HG03139 (cell line): ENCODE data around the gene MTF2.

ENCODE experiments used
- ATAC-seq: cut with Tn5 transposase; IDR thresholded peaks from one replicate; pipeline ENCODE4 v1.9.1; 2021; ENCODE audit not compliant: unreplicated experiment

Gene MTF2

DNA sequence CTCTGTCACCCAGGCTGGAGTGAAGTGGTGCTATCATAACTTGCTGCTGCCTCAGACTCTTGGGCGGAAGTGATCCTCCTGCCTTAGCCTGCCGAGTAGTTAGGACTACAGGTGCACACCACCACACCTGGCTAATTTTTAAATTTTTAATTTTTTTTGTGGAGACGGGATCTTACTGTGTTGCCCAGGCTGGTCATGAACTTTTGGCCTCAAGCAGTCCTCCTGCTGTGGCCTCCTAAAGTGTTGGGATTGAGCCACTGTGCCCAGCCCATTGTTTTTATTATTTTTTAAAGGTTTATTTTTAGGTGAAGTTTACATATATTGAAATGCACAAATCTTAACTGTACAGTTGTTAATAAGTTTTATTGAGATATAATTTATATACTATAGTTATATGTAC is 3.2 kb downstream of the MTF2 start:
- ATAC-seq: no peak

DNA sequence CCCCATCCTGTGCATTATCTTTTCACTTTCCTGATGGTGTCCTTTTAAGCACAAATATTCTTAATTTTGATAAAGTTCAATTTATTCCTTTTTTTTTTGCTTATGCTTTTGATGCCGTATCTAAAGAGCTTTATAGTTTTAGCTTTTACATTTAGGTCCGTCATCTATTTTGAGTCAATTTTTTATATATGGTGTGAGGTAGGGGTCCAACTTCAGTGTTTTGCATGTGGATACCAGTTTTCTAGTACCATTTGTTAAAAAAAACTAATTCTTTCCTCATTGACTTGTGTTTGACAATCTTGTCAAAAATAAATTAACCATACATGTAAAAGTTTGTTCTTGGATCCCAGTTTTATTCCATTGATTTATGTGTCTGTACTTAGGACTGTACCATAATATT is 4.9 kb downstream of the MTF2 start:
- ATAC-seq: no peak

DNA sequence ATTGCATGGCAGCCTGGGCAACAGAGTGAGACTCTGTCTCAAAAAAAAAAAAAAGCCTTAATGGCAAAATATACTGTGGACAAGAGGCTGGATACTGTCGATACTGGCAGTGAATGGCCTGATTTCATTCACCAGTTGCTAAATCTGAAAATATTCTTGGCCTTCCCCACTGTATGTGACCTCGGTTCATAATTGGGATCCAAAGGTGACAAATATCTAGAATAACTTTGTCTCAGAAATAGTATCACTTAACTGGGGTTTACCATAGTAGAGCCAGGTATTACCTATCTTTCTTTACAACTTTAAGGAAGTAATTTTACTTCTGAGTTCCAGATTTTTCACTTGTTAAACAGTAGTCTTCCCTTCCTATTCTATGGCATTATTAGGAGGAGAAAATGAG is 8.4 kb downstream of the MTF2 start:
- ATAC-seq: no peak

DNA sequence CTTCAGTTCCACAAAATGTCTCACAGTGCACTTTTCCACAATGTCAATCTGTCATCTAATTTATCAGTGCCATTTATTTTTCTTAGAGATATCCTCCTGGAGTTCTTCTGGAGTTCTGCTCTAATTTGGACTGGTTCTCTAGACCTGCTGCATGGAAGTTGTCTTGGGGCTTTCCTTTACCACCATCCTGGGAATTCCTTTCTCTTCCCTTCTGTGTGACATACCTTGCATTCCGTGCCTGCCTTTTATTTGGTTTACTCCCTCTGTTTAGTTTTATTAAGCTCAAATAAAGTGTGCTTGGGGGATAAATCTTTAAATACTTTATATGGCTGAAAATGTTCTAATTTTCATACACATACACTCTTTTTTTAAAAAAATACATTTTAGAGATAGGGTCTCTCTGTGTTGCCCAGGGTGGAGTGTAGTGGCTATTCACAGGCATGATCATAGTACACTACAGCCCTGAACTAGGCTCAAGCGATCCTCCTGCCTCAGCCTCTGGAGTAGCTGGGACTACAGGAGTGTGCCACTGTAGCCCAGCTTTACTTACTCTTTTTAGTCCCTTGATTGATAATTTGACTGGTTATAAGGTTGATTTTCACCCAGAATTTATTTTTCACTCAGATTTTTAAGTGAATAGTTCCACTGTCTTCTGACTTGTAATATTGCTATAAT is 14.4 kb downstream of the MTF2 start:
- no peak for ATAC-seq

GRCh38 chr1:93095804-93096585 is 16.9 kb downstream of the MTF2 start:
- no peak for ATAC-seq

DNA sequence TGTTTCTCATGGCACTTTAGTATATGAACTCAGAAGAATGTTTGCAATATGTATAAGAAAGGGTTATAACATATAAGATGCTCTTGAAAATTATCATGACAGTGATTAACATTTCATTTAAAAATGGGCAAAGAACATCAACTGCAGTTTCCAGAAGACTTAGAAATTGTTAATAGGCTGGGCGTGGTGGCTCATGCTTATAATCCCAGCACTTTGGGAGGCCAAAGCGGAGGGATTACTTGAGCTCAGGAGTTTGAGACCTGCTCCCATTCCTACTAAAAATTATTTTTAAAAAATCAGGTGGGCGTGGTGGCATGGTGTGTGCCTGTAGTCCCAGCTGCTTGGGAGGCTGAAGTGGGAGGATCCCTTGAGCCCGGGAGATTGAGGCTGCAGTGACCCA is 23.1 kb downstream of the MTF2 start:
- ATAC-seq: no peak

GRCh38 chr1:93106226-93106625 is 27.1 kb downstream of the MTF2 start:
- ATAC-seq: no peak

DNA sequence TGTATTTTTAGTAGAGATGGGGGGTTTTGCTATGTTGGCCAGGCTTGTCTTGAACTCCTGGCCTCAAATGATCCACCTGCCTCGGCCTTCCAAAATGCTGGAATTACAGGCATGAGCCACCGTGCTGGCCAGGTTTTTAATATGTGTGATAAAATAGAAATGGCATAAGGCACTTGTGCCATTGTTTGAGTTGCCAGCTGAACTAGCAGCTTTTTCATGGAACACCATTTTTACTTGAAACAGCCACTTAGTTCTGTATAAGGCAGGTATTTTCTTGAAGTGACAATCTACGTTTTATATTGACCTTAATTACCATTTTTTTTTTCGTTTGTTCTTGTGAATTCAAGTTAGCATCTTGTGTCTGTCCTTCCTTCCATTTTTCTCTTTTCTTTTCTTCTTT is 28.3 kb downstream of the MTF2 start:
- ATAC-seq: no peak

- ATAC-seq: no peak
Measured at GRCh38 chr1:93108335-93108734, 29.3 kb downstream of the MTF2 start.

DNA sequence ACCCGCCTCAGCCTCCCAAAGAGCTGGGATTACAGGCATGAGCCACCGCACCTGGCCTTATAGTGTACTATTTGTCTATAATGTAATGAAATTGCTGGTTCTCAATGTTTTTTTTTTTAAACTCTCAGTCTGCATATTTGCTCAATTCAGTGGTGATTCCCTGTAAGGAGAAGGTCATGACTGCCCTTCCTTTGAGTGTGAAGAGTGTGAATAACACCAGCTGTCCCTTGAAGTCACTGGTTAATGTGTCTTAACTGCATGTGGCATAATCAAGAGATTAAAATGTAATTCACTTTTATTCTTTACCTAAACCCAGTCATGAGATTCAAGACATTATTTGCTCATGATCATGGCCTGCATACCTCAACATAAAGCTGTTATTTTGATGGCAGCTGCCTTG is 30.5 kb downstream of the MTF2 start:
- ATAC-seq: no peak

- no peak for ATAC-seq
Measured at GRCh38 chr1:93111065-93111464, 32.0 kb downstream of the MTF2 start.

GRCh38 chr1:93111561-93111960 is 32.5 kb downstream of the MTF2 start:
- ATAC-seq: no peak

- ATAC-seq: no peak
Measured at GRCh38 chr1:93113127-93113526, 34.0 kb downstream of the MTF2 start.

GRCh38 chr1:93114391-93114790 is 35.3 kb downstream of the MTF2 start:
- ATAC-seq: no peak

DNA sequence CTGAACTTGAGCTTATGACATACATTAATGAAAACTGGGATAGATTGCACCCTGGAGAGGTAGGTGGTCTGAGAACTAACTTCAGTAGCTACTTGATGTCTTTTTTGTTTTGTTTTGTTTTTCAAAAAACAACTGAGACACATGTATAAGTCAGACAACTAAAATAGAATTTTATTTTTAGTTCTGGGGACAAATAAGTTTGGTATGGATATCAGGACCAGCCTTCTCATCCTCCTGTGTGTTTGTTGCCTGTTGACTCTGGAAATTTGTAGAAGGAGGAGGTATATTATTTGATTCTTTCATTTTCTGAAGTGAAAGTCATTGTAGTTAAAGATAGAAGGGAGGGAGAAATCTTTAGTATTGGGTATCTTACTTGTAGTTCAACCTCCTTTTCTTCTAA is 41.5 kb downstream of the MTF2 start:
- no peak for ATAC-seq

DNA sequence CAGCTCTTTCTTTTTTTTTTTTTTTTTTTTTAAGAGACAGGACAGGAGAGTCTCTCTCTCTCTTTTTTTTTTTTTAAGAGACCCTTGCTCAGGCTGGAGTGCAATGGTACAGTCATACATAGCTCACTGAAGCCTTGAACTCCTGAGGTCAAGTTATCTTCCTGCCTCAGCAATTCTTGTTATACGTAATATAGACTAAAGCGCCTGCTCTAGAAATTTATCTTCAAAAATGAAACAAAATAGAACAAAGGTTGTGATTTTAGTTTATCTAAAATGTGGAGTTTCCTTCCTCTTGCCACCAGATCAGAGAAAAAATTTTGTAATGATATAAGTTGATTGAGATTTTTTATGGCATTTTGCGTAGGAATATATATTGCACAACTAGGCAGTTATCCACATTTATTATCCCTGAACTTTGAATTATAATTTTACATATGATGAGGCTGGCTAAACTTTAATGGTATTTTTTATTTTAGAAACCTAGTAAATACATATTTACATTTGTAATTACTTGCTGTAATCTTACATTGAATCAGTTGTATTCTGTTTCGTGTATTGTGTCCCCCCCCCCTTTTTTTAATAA is 44.2 kb downstream of the MTF2 start:
- ATAC-seq: no peak

DNA sequence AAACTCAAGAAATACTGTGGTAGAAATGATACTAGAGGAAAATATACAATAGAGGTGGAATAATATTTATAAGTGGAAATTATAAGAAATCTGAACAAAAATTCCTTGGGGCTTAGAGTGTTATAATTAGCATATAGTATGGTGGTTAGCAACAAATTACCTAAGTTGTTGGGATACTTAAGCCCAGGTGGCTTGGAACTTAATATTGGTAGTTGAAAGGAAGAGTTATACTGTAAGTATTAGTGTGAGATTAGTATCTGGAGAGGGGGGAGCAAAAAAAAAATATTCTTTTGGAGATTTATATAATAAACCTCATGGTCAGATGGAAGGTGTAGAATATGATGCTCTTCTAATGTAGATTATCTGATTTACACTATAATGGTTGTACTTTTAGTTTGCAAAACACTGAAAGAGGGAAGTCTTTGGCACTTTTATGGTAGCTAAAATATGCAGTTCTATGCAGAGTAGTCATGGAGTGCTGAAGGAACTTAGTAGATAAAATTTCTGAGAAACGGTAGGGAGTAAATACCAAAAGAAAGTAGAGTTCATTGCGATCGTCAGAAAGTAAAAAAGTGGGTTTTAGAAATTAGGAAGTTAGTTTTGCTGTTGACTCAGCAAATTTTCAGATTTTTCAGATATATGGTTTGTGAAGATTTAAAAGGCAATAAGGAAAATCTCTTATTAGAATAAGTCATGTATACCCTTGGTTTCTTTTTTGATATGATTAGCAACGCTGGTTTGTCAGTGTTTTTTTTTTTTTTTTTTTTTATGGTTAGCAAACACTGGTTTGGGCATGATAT is 45.7 kb downstream of the MTF2 start:
- ATAC-seq: no peak

- ATAC-seq: no peak
Measured at GRCh38 chr1:93129507-93130099, 50.5 kb downstream of the MTF2 start.

- no peak for ATAC-seq
Measured at GRCh38 chr1:93132638-93133037, 53.6 kb downstream of the MTF2 start.

- no peak for ATAC-seq
Measured at GRCh38 chr1:93136445-93136844, 57.4 kb downstream of the MTF2 start.

DNA sequence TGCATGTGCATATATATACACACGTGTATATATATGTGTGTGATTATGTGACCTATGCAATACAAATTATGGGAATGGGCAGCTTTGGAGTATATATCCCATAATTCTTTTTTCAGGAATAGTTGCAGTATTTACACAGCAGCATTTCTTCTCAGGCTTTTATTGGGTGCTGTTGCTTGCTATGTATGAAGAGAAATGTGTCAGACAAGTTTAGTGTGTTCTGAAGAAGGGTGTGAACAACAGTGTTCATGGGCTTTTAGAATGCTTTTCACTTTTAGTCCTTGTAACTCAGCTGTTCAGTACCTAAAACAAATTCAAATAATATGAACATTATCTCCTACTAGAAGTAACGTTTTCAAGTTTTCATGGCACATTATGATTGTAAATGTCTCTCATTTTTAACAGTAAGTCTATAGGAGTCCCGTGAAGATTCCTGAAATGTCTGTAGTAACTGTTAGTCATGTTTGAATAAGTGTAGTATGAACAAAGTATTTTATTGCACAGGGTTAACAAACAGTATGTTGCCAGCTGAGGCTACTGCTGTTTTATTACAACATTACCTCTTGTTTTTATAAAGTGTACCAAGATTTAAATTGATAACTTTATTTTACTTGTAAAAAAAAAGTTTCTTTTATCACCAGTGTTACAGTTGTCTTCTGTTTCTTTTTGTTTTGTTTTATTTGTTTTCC is 58.7 kb downstream of the MTF2 start:
- no peak for ATAC-seq
